K562 treated with DMSO at 1 percent for 24 hours (cell line): Measurements from ENCODE around the gene SLC4A9. TPM values are rescaled to one million over a fixed set of nuclear protein-coding genes. Genes with fewer than 3 reads are reported as not detected.

Source experiments
- total RNA-seq: library from RNA; unstranded; fragments of 300-600 nt; gene quantifications from 2 replicates; pipeline ENCODE4 v1.2.3, GENCODE V29; 2022; ENCODE audit warnings: low read depth; ENCODE audit not compliant: insufficient read depth

Gene SLC4A9, protein sequence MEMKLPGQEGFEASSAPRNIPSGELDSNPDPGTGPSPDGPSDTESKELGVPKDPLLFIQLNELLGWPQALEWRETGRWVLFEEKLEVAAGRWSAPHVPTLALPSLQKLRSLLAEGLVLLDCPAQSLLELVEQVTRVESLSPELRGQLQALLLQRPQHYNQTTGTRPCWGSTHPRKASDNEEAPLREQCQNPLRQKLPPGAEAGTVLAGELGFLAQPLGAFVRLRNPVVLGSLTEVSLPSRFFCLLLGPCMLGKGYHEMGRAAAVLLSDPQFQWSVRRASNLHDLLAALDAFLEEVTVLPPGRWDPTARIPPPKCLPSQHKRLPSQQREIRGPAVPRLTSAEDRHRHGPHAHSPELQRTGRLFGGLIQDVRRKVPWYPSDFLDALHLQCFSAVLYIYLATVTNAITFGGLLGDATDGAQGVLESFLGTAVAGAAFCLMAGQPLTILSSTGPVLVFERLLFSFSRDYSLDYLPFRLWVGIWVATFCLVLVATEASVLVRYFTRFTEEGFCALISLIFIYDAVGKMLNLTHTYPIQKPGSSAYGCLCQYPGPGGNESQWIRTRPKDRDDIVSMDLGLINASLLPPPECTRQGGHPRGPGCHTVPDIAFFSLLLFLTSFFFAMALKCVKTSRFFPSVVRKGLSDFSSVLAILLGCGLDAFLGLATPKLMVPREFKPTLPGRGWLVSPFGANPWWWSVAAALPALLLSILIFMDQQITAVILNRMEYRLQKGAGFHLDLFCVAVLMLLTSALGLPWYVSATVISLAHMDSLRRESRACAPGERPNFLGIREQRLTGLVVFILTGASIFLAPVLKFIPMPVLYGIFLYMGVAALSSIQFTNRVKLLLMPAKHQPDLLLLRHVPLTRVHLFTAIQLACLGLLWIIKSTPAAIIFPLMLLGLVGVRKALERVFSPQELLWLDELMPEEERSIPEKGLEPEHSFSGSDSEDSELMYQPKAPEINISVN
- total RNA-seq = not detected in 2 replicates

DNA sequence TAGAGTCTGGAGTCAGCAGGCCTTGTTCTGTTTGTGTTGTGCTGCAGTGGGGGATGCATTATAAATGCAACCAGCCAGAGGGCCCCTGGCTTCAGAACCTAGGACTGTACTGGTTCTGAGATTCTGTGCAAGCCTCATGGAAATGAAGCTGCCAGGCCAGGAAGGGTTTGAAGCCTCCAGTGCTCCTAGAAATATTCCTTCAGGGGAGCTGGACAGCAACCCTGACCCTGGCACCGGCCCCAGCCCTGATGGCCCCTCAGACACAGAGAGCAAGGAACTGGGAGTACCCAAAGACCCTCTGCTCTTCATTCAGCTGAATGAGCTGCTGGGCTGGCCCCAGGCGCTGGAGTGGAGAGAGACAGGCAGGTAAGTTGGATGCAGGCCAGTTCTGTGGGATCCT lies at the start of gene SLC4A9:
TSS of gene SLC4A9 (plus strand) at position 94 of the 400 bp plus-strand sequence. CDS start at position 137, 43 bp downstream.

DNA sequence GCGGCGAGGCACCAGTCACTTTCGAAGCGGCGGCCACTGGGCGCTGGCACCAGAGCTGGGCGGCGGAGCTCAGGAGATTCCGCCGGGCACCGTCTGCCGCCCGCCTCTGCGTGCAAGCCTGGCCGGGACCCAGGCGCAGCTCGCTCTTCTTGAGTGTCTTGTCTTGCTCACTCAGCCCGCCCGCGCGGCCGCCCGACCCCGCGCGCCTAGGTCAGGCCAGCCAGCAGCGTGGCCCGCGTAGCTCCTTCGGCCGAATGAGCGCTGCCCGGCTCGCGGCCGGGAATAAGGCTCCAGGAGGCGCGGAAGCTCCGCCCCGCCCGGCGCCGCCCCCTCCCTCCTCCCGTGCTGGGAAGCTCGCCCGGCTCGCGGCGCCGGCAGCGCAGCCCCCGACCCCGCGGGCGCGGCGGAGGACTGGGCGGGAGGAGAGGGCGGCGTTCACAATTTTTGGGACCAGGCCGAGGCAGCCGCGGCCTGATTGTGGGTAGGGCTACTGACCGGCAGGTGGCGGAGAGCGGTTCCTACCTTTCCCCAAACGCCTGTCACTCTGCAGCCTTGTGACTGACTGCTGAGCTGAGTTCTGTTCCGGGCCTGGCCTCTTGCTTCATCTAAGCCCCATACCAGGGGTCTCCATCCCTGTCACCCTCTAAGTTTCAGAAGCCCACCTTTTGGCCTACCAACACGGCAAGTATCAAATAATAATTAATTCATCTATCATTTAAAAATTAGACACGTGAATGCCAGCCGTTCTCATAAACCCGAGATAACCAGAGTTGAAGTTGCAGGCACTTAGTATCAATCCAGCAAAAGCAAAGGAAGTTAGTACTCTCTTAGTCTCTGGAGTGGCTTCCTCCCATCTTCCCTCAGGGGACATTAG lies 13.4 kb upstream of the SLC4A9 start, which contains the start of gene HBEGF:
TSS of gene HBEGF (minus strand) at position 256 of the 874 bp plus-strand sequence. CDS start 275 bp downstream, outside the sequence.

DNA sequence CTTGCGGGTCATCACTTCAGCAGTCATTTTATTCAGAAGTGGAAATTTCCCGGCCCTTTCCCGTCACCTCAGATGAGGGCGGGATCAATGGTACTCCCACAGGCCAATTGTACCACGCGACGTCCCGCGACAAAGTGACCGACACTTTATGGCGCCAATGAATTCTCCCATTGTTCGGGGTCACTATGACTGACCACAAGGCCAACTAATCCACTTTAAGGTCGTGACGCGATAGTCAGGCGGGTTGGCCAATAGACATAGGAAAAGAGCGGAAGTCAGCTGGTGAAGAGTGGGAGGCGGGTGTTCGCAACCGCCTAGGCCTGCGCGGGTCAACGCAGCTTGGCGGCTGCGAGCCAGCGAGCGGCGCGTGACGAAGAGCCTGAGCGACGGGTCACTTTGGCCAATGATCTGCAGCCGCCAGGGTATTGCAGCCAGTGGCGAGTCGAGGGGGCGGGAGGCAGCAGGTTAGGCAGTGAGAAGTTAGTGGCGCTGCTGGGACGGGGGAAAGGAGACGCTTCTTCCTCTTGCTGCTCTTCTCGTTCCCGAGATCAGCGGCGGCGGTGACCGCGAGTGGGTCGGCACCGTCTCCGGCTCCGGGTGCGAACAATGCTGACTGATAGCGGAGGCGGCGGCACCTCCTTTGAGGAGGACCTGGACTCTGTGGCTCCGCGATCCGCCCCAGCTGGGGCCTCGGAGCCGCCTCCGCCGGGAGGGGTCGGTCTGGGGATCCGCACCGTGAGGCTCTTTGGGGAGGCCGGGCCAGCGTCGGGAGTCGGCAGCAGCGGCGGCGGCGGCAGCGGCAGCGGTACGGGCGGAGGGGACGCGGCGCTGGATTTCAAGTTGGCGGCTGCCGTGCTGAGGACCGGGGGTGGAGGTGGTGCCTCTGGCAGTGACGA lies 41.6 kb downstream of the SLC4A9 start, which contains the start of gene ANKHD1:
TSS of gene ANKHD1 (plus strand) at position 472 of the 896 bp plus-strand sequence. CDS start at position 607, 135 bp downstream.

Other genes starting within 250 kb of the SLC4A9 start
- 13.0 and 13.8 TPM in 2 replicates for gene PURA, start 246.1 kb upstream of the SLC4A9 start, total RNA-seq
- 0.57 and 1.1 TPM in 2 replicates for gene IGIP, start 234.3 kb upstream of the SLC4A9 start, total RNA-seq
- 117 and 123 TPM in 2 replicates for gene CYSTM1, start 185.0 kb upstream of the SLC4A9 start, total RNA-seq
- gene PFDN1, start 57.1 kb upstream of the SLC4A9 start, total RNA-seq = 60.2 and 74.2 TPM in 2 replicates
- gene HBEGF, start 13.6 kb upstream of the SLC4A9 start, total RNA-seq = 2.8 and 4.2 TPM in 2 replicates
- gene ANKHD1, start 41.6 kb downstream of the SLC4A9 start, total RNA-seq = 64.2 and 71.0 TPM in 2 replicates
- 8.6 and 10.4 TPM in 2 replicates for gene EIF4EBP3, start 187.5 kb downstream of the SLC4A9 start, total RNA-seq
- 33.9 and 34.7 TPM in 2 replicates for gene SRA1, start 197.3 kb downstream of the SLC4A9 start, total RNA-seq
- 15.1 and 17.3 TPM in 2 replicates for gene APBB3, start 204.4 kb downstream of the SLC4A9 start, total RNA-seq
- gene SLC35A4, start 204.6 kb downstream of the SLC4A9 start, total RNA-seq = 166 and 171 TPM in 2 replicates